ENCODE measurements around the gene YES1. TPM values are rescaled to one million over a fixed set of nuclear protein-coding genes. Genes with fewer than 3 reads are reported as not detected.

YES1 gene
- total RNA-seq, 2 experiments from 2014 or later = 18.0 to 22.0 TPM

GRCh38 chr18:834082-834720 lies 22.2 kb upstream of the YES1 start:
- H3K9me3 Mint-ChIP-seq = no peaks in the 10 kb centered on the region
- no peak overlapping the region for H3K4me3 Mint-ChIP-seq
- no peaks in the 10 kb centered on the region for H3K36me3 Mint-ChIP-seq
- ATAC-seq (ENCODE audit: low read depth) (no peak), DNase-seq (no peak)
- no peak overlapping the region for H3K27ac Mint-ChIP-seq
- H3K4me1 Mint-ChIP-seq = peaks cover 24% of the 10 kb centered on the region
- POLR2A ChIA-PET = interaction anchor here (0.6 kb wide), 1 partner anchor 30 kb away, joined by 4 read pairs; no protein-coding TSS in a partner anchor
- no peaks in the 10 kb centered on the region for H3K27me3 Mint-ChIP-seq

- peaks cover 19% of the 10 kb centered on the region for H3K4me1 Mint-ChIP-seq
- no peaks in the 10 kb centered on the region for H3K27me3 Mint-ChIP-seq
- DNase-seq = no peak
- no peaks in the 10 kb centered on the region for H3K36me3 Mint-ChIP-seq
- H3K9me3 Mint-ChIP-seq = no peaks in the 10 kb centered on the region
- H3K27ac Mint-ChIP-seq = no peak overlapping the region
- ATAC-seq (ENCODE audit: low read depth) = no peak
- POLR2A ChIA-PET = interaction anchor here (1.0 to 1.6 kb wide), 2 partner anchors 92 to 176 kb away, joined by 3 read pairs; partner anchors contain the start of gene TYMS
- H3K4me3 Mint-ChIP-seq = no peak overlapping the region
Observed at GRCh38 chr18:833197-833596, 21.2 kb upstream of the YES1 start.

- DNase-seq = peak; percentile 37
- ATAC-seq (ENCODE audit: low read depth) = peak; percentile 35
- H3K9me3 Mint-ChIP-seq = no peaks in the 10 kb centered on the region
- no peaks in the 10 kb centered on the region for H3K36me3 Mint-ChIP-seq
- H3K4me3 Mint-ChIP-seq = no peak overlapping the region
- H3K27ac Mint-ChIP-seq = no peak overlapping the region
- no peaks in the 10 kb centered on the region for H3K27me3 Mint-ChIP-seq
- peaks cover 19% of the 10 kb centered on the region for H3K4me1 Mint-ChIP-seq
- POLR2A ChIA-PET = interaction anchor here (0.7 to 3.0 kb wide), 4 partner anchors 20 to 120 kb away, joined by 3 to 30 read pairs (median 4); partner anchors contain the start of genes ENOSF1 and YES1
Observed at GRCh38 chr18:832085-832681, 20.1 kb upstream of the YES1 start.

GRCh38 chr18:830315-830901 lies 18.4 kb upstream of the YES1 start:
- H3K27me3 Mint-ChIP-seq = no peaks in the 10 kb centered on the region
- H3K9me3 Mint-ChIP-seq = no peaks in the 10 kb centered on the region
- H3K4me1 Mint-ChIP-seq = peaks cover 19% of the 10 kb centered on the region
- peak overlapping the region; percentile 74 for H3K27ac Mint-ChIP-seq
- POLR2A ChIA-PET = interaction anchor here (0.6 to 3.0 kb wide), 12 partner anchors 15 to 206 kb away, joined by 3 to 30 read pairs (median 4); partner anchors contain the start of genes ENOSF1 and YES1
- DNase-seq = no peak
- ATAC-seq (ENCODE audit: low read depth) = peak; percentile 73
- H3K36me3 Mint-ChIP-seq = no peaks in the 10 kb centered on the region
- H3K4me3 Mint-ChIP-seq = peak overlapping the region; percentile 64

- POLR2A ChIA-PET = interaction anchor here (1.4 to 3.0 kb wide), 2 partner anchors 17 to 22 kb away, joined by 5 to 30 read pairs; partner anchors contain the start of gene YES1
- Mint-ChIP-seq H3K4me3 (no peak overlapping the region), H3K4me1 (peaks cover 19% of the 10 kb centered on the region), H3K27ac (no peak overlapping the region), H3K27me3 (no peaks in the 10 kb centered on the region), H3K9me3 (no peaks in the 10 kb centered on the region), H3K36me3 (no peaks in the 10 kb centered on the region)
- ATAC-seq (ENCODE audit: low read depth) = no peak
- no peak for DNase-seq
Observed at GRCh38 chr18:829432-829831, 17.4 kb upstream of the YES1 start.

- no peak for DNase-seq
- Mint-ChIP-seq H3K4me1 (peaks cover 17% of the 10 kb centered on the region), H3K27me3 (no peaks in the 10 kb centered on the region), H3K4me3 (no peak overlapping the region), H3K36me3 (peaks cover 3% of the 10 kb centered on the region), H3K9me3 (no peaks in the 10 kb centered on the region), H3K27ac (no peak overlapping the region)
- no peak for ATAC-seq (ENCODE audit: low read depth)
- POLR2A ChIA-PET = no interaction called here
Observed at GRCh38 chr18:827093-827677, 15.1 kb upstream of the YES1 start.

GRCh38 chr18:825891-826585 lies 14.0 kb upstream of the YES1 start:
- H3K9me3 Mint-ChIP-seq = no peaks in the 10 kb centered on the region
- H3K4me3 Mint-ChIP-seq = no peak overlapping the region
- H3K27me3 Mint-ChIP-seq = no peaks in the 10 kb centered on the region
- peaks cover 15% of the 10 kb centered on the region for H3K4me1 Mint-ChIP-seq
- POLR2A ChIA-PET = interaction anchor here (2.0 kb wide), 1 partner anchor 13 kb away, joined by 6 read pairs; no protein-coding TSS in a partner anchor
- no peak for DNase-seq
- peaks cover 3% of the 10 kb centered on the region for H3K36me3 Mint-ChIP-seq
- no peak overlapping the region for H3K27ac Mint-ChIP-seq
- ATAC-seq (ENCODE audit: low read depth) = no peak

GRCh38 chr18:824179-824578 lies 12.1 kb upstream of the YES1 start:
- POLR2A ChIA-PET = interaction anchor here (0.6 to 2.0 kb wide), 3 partner anchors 11 to 112 kb away, joined by 4 to 6 read pairs (median 5); partner anchors contain the start of gene ENOSF1

GRCh38 chr18:820591-821165 lies 8.6 kb upstream of the YES1 start:
- POLR2A ChIA-PET = interaction anchor here (1.4 kb wide), 1 partner anchor 8 kb away, joined by 6 read pairs; the partner anchor contains the start of gene YES1
- peaks cover 3% of the 10 kb centered on the region for H3K36me3 Mint-ChIP-seq

More at GRCh38 chr18:824179-824578, 12.1 kb upstream of the YES1 start:
- ATAC-seq (ENCODE audit: low read depth) (no peak), DNase-seq (no peak)
- Mint-ChIP-seq H3K4me1 (peaks cover 7% of the 10 kb centered on the region), H3K4me3 (no peak overlapping the region), H3K27ac (no peak overlapping the region), H3K9me3 (no peaks in the 10 kb centered on the region), H3K27me3 (no peaks in the 10 kb centered on the region), H3K36me3 (peaks cover 3% of the 10 kb centered on the region)

GRCh38 chr18:816869-817268 lies 4.8 kb upstream of the YES1 start:
- Mint-ChIP-seq H3K27ac (peak overlapping the region; percentile 42), H3K9me3 (no peaks in the 10 kb centered on the region), H3K4me1 (peaks cover 42% of the 10 kb centered on the region)

More at GRCh38 chr18:820591-821165, 8.6 kb upstream of the YES1 start:
- H3K27ac Mint-ChIP-seq = no peak overlapping the region
- H3K4me3 Mint-ChIP-seq = no peak overlapping the region
- H3K9me3 Mint-ChIP-seq = no peaks in the 10 kb centered on the region
- DNase-seq (no peak), ATAC-seq (ENCODE audit: low read depth) (no peak)
- H3K27me3 Mint-ChIP-seq = no peaks in the 10 kb centered on the region
- peaks cover 19% of the 10 kb centered on the region for H3K4me1 Mint-ChIP-seq

GRCh38 chr18:816088-816653 lies 4.1 kb upstream of the YES1 start:
- POLR2A ChIA-PET = no interaction called here
- no peaks in the 10 kb centered on the region for H3K27me3 Mint-ChIP-seq
- DNase-seq (no peak), ATAC-seq (ENCODE audit: low read depth) (no peak)
- H3K36me3 Mint-ChIP-seq = peaks cover 2% of the 10 kb centered on the region
- H3K27ac Mint-ChIP-seq = no peak overlapping the region
- H3K9me3 Mint-ChIP-seq = no peaks in the 10 kb centered on the region
- H3K4me1 Mint-ChIP-seq = peaks cover 42% of the 10 kb centered on the region
- peak overlapping the region; percentile 1 for H3K4me3 Mint-ChIP-seq

More at GRCh38 chr18:816869-817268, 4.8 kb upstream of the YES1 start:
- H3K27me3 Mint-ChIP-seq = no peaks in the 10 kb centered on the region
- DNase-seq = no peak
- no peak for ATAC-seq (ENCODE audit: low read depth)
- peaks cover 2% of the 10 kb centered on the region for H3K36me3 Mint-ChIP-seq
- POLR2A ChIA-PET = interaction anchor here (0.6 to 0.7 kb wide), 2 partner anchors 12 to 36 kb away, joined by 3 read pairs; no protein-coding TSS in a partner anchor
- H3K4me3 Mint-ChIP-seq = no peak overlapping the region

GRCh38 chr18:815353-815752 lies 3.3 kb upstream of the YES1 start:
- Mint-ChIP-seq H3K4me3 (no peak overlapping the region), H3K36me3 (peaks cover 2% of the 10 kb centered on the region), H3K27me3 (no peaks in the 10 kb centered on the region), H3K9me3 (no peaks in the 10 kb centered on the region), H3K4me1 (peaks cover 39% of the 10 kb centered on the region), H3K27ac (peak overlapping the region; percentile 93)
- POLR2A ChIA-PET = interaction anchor here (0.7 to 6.0 kb wide), 2 partner anchors 15 to 157 kb away, joined by 4 to 36 read pairs; partner anchors contain the start of gene TYMS
- ATAC-seq (ENCODE audit: low read depth) (no peak), DNase-seq (no peak)
